Epithelial cell of prostate (primary cell): Measurements from ENCODE around the gene C9orf43.
"Not testable (repeated sequence)": the region's sequence is repeated elsewhere in the genome, so short reads cannot be mapped to it uniquely, and the experiment has no call there.

Source experiments
- DNase-seq: peaks from one replicate; pipeline ENCODE4 v3.0.0-alpha.2; 2011; ENCODE audit warnings: low read depth, low spot score
- H3K27ac ChIP-seq: fragments of 450-650 bp; 2 replicates; pipeline ENCODE4 v1.5.1; 2017; ENCODE audit warnings: mild to moderate bottlenecking

The C9orf43 gene

DNA sequence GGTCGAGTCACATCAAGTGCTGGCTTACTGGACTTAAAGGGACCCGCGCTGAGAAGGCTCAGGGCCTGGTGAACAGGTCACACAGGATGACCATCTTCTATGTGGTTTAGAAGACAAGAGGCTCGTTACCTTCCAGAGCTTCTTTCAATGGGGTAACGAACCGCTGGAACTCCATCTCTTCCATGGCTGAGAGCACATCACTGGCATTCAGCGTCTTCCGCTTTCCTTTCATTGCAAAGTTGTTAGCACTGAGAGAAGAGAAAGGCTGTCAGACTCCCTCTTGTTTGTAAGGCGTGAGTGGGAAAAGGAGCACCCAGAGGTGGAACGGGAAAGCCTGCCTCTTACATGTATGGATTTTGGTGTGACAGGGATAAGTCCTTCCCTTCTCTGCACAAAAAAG lies 1.1 kb upstream of the C9orf43 start:
- H3K27ac ChIP-seq: peak overlapping the region; percentile 94
- no peak for DNase-seq

DNA sequence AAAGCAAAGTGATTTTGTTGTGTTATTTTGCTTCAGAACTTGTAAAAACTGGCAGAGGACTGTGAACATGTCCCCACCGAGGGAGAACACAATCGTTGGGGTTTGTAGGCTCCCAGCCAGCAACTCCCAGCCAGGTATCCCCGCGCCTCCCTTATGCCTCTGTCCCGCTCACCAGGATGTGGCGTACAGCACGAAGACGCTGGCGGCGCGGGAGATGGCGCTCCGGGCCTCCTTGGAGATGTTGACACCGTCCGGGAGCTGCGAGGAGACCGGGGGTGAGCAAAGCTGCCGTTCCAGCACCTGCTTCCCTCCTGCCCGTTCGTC lies 702 bp upstream of the C9orf43 start:
- DNase-seq: no peak
- H3K27ac ChIP-seq: peak overlapping the region; percentile 94

DNA sequence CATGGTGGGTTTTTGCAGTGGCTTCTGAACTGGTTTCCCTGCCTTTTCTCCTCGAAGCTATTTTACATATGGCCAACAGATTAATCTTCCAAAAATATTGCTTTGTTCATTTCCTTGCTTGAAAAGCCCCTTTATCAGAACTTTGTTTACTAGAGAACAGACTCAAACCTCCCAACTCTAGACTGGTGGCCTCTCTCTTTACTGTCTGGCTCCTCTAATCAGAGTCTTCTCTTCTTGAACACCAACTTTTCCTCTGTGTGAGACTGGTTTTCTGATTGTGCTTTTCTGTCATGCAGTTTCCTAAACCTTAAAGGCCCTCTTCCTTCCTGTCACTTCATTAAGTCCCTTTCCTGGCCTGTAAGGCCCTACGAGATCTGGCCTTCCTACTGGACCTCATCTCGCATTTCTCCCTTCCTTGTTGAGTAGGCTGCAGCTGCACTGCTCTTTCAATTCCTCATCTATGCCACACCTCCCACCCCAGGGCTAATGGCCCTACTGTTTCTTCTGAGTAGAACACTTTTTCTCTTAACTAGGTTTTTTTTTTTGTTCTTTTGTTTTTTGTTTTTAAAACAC lies 5.7 kb downstream of the C9orf43 start:
- H3K27ac ChIP-seq: no peak overlapping the region
- DNase-seq: no peak

DNA sequence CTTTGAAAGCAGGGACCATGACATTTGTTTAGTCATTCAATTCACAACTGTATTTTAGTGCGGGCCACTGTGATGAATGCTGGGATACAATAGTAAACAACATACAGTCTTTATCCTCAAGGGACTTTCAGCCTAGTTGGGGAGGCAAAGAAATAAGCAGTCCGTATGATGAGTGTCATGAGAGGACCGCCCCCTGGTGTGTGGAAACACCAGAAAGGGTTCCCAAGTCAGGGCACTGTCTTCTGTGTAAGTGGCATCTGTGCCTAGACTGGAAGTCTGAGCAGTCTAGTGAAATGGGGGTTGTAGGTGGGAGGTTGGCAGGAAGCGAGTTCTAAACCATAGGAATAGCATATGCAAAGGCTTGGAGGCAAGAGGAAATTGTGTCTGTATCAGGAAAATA lies 6.8 kb downstream of the C9orf43 start:
- H3K27ac ChIP-seq: no peak overlapping the region
- no peak for DNase-seq

DNA sequence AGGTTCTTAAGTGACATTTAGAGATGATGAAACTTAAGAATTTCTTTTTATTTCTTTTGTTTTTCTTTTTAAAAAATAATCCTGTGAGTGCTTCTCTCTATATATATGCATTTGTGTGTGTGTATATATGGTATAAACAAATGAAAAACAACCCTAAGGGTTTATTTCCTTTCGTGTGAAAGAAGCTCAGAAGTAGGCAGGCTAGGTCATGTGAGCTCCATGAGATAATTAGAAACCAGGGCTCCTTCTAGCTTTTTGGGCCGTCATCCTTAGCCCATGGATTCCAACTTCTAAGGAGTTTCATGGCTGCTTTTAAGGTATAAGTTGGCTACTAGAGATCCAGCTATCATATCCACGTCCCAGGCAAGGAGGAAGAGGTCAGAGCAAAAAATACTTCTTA lies 11.2 kb downstream of the C9orf43 start:
- DNase-seq: no peak
- no peak overlapping the region for H3K27ac ChIP-seq

DNA sequence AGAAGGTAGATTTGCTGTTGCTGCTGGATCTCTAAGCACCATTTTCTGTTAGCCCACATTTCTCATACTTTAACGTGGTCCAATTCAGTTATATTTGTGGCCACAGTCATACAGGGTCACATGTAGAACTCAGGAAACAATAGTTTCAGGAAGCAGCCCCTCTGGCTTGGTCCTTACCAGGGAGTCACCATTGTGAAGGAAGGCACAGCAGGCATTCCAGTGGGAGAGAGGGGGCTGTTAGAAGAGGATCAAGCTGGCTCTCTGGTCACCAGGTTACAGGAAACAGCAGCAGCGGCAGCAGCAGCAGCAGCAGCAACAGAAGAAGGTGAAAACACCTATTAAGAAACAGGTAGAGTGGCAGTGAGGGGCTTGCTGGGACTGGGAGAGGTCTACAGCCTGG lies 14.5 kb downstream of the C9orf43 start:
- H3K27ac ChIP-seq: no peak overlapping the region
- no peak for DNase-seq

DNA sequence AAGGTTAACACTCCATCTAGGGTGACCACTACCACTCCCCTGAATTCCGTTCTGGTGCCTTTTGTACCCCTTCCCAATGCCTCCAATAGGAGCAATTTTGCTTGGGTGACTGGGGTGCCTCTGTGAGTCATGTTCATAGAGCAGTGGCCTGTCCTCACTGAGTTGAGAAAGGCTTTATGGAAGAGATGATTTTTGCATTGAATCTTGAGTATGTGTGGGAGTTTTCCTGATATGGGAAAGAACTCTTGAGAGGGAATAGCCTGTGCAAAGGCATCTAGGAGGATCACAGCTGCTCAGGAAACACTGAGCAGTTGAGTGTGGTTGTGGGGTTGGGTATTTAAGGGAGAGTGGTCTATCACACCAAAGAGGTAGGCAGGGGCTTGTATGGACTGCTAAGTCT lies 16.2 kb downstream of the C9orf43 start:
- H3K27ac ChIP-seq: no peak overlapping the region
- no peak for DNase-seq

DNA sequence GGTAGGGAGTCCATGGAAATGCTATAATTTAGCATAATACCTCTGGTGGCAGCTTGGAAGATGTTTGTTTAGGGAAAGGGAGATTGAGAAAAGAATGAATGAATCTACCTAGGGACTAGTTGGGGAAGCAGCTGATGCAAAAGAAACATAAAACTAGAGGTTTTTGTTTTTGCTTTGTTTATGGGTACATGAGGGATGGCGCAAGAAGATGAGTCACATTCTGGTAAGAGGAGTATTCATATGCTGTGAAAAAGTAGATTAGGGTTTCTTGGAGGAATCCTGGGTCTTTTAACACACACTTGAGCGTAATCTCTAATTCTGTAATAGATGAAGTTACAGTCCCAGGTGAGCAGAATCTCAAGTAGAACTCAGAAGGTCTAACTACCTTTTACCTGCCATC lies 17.1 kb downstream of the C9orf43 start:
- no peak for DNase-seq
- H3K27ac ChIP-seq: no peak overlapping the region

DNA sequence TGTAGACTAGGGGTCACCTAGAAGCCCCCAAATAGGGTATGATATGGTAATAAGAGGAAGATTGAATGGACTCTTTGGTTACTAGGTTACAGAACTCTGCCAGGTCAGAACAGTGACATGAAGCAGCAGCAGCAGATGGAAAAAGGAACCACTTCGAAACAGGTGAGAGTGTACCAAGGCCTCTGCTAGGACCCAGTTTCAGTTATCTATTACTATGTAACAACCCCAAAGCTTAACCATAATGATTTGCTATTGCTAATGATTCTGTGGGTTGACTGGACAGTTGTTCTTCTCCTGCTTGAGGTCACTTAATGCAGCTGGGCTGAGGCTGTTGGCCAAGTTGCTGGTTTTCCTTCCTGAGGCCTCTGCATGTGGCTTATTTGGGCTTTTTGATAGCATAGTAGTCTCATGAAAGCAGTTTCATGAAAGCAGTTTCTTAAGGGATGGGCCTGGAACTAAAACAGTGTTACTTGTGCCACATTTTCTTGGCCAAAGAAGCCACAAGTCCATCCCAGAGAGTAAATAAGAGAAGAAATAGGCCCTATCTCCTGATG lies 17.6 kb downstream of the C9orf43 start:
- H3K27ac ChIP-seq: no peak overlapping the region
- no peak for DNase-seq

DNA sequence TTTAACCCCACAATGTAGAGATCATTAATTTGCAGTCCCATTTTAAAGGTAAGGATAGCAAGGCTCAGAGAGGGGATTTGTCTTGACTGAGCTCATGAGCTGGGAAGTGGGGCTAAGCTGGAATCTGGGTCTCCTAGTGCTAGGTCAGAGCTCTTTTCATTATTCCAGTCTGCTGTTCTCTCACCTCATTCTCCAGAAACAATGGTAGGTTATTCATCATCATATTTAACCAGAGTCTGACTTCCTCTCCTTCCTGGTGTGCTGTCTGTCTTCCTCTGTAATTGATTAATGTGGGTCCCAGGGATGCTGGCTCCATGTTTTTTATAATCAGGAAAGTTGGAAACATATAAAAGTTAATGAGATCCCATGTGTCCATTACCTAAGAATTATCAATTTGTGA lies 20.6 kb downstream of the C9orf43 start:
- no peak for DNase-seq
- no peak overlapping the region for H3K27ac ChIP-seq

DNA sequence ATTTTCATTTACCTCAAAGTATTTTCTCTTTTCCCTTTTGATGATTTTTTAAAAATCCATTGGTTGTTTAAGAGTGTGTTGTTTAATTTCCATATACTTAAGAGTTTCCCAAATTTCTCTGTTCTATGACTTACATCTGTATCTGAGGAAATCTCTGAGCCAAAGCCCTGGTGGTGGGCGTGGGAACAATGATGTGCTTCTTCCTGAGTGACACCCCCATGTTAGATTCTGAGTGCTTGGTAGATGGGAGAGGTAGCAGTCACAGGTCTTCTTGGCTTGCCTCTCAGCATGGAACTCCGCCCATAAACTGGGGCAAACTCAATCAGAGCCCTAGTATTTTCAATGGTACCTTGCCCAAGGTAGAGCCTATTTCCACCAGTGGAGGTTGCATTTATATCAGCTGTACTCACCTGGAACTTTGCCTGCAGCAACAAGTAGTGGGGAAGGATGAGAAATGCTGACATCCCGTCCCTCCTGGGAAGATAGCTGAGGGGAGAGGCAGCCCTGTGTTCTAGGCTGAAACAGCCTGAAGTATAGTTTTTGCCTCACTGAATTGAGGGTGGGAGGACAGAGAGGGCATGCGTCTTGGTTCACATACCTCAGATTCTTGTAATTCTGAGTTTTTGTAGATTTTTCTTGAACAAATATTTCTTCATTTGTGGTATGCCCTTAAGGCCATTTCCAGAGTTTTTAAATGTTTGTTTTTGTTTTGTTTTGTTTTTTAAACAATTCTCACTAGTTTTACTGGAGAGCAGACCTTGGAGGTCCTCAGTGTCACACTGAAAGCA lies 26.4 kb downstream of the C9orf43 start:
- no peak for DNase-seq
- no peak overlapping the region for H3K27ac ChIP-seq

DNA sequence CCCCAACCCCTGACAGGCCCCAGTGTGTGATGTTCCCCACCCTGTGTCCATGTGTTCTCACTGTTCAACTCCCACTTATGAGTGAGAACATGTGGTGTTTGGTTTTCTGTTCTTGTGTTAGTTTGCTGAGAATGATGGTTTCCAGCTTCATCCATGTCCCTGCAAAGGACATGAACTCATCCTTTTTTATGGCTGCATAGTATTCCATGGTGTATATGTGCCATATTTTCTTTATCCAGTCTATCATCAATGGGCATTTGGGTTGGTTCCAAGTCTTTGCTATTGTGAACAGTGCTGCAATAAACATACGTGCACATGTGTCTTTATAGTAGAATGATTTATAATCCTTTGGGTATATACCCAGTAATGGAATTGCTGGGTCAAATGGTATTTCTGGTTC lies 27.2 kb downstream of the C9orf43 start:
- H3K27ac ChIP-seq, DNase-seq: not testable (repeated sequence)

DNA sequence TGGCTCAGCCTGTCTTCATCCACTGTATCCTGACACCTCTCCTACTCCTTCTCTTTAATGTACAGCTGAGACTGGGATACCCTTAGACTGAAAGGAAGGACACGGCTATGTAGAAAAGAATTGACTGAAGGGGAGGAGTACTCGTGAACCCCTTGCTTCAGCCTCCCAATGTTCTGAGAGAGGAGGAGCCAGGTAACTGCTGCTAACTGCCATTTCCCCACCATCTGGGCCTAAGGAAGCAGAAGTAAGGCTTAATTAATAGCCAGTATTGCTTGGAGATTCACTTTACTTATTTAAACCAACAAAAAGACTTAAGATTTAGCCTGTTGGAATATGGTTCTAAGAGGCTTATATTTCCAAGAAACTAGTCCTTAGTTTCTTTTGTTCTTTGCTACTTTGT lies 34.2 kb downstream of the C9orf43 start:
- DNase-seq: no peak
- no peak overlapping the region for H3K27ac ChIP-seq

DNA sequence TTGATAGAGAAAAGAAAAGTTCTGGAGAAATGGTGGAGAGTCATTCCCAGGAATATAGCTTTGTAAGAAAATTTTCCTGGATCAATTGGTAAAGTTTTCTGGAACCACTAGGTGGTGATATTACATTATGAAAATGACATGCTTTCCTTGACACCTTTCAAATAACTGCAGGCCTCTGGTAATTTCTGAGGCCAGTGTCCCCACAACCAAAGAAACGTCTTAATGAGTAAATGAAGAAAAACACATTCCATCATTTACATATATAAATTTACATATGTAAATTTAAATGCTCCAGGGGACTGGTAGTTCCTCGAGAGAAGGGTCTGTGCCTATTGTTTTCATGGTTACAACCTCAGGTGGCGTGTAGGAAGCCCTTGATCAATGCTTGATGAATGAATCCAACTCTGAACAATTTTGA lies 35.8 kb downstream of the C9orf43 start:
- DNase-seq: no peak
- no peak overlapping the region for H3K27ac ChIP-seq

DNA sequence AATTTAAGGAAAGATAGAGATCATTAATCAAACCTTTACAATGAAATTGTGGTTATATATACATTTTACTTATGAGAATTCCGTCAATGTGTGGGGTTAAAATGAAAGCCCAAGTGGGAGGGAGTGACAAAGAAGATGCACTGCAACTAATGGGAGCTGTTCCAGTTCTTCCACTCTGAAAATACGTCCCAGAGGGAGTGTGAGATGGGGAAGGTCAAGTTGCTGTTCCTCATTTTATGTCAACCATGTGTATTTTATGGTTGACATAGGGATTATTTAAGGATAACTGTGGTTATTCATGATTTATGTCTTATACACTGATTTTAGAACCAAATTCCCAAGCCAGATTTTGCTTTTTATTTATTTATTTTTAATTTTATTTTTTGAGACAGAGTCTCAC lies 38.8 kb downstream of the C9orf43 start:
- H3K27ac ChIP-seq: no peak overlapping the region
- DNase-seq: no peak

DNA sequence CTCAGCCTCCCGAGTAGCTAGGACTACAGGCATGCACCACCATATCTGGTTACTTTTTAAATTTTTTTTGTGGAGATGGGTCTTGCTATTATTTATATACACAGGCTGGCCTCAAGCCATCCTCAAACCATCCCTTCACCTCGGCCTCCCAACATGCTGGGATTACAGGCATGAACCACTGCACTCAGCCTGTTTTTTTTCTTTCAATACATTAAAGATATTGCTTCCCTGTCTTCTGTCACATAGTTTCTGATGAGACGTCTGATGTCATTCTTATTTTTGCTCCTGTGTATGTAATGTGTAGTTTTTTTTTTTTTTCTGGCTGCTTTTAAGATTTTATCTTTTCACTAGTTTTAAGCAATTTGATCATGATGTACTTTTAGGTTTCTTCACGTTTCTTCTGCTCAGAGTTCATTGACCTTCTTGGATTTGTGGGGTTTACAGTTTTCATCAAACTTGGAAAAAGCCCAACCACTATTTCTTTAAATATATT lies 41.6 kb downstream of the C9orf43 start:
- no peak for DNase-seq
- no peak overlapping the region for H3K27ac ChIP-seq

DNA sequence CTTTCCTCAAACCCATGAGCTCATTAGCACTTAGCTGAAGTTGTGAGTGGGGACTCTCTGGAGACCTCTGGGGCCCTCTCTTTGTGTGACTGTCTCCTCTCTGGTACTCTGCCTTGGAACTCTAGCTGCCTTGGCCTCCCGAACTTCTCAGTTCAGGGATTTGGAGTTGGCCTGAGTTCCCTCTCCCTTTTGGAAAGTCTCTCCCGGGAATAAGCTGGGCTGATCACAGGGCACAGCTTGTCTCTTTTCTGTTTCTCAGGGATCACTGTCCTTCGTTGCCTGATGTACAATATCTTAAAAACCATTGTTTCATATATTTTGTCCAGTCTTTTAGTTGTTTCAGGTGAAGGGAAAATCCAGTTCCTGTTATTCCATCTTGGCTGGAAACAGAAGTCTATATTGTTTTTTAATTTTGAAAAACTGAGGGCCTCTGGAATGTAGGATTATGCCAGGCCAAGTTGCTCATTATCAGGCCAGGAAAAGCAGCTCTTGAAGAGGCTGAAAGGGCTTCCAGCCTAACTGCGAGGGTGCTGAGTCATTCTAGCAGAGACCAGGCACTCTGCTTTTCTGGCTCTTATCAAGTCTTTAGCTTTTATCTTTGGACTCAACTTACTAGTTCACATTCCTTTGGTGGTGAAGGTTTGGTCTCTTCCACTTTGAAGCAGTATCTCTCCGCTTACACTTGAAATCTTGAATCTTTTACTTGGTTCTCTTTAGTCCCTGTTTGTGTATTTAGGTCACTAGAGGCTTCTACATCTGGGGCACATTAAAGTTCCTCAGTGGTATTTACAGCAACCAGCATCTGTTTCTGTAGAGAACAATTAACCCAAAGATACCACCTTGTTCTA lies 44.6 kb downstream of the C9orf43 start:
- no peak overlapping the region for H3K27ac ChIP-seq
- DNase-seq: no peak

DNA sequence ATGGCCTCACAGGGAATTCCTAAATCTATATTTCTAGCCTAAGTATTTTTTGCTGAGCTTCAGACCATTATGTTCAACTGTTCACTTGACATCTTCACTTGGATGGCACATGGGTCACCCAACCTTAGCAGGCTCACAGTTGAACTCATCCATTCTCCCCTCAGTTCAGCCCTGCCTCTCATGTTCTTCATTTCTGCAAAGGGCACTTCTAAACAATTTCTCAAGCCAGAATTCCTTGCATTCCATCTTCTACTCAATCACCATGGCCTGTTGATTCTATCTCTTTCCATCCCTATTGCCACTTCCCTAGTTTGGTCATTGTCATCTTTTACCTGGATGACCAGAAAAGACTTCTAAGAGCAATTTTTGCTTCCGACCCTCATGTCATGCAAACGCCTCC lies 45.7 kb downstream of the C9orf43 start:
- no peak overlapping the region for H3K27ac ChIP-seq
- DNase-seq: no peak

DNA sequence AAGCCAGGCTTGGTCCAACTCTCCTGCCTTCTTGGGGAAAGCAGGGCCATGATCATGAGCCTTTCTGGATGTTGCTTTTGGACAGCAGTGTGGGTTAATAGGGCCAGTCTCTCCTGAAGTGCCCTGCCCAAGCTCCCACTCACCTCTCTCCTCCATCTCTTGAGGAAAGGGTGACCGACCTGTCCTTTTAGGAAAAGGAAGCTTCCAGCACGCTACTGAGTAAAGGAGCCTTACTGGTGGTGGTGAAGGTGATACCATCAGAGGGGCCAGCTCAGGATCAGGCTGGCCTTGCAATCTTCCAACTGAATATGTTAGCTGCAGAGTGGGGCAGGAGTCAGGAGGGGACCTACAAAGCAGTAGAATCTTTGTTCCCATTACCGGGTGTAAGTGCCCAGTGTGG lies 50.7 kb downstream of the C9orf43 start:
- DNase-seq: no peak
- H3K27ac ChIP-seq: no peak overlapping the region

DNA sequence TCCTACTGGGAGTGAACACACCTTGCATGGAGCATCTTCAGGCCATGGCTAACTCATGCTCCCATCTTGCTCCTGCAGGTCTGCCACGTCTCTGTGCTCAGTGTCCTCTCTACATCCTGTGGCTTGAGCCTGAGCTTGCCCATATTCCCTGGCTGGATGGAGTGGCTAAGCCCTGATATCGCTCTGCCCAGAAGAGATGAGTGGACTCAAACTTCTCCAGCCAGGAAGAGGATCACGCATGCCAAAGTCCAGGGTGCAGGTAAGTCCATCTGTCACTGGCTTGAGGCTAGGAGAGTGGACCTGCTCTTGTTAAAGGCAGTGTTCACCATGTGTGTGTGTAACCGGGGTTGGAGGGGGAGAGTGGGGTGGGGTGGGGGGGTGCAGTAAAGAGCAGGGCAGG lies 51.4 kb downstream of the C9orf43 start:
- no peak overlapping the region for H3K27ac ChIP-seq
- DNase-seq: no peak

DNA sequence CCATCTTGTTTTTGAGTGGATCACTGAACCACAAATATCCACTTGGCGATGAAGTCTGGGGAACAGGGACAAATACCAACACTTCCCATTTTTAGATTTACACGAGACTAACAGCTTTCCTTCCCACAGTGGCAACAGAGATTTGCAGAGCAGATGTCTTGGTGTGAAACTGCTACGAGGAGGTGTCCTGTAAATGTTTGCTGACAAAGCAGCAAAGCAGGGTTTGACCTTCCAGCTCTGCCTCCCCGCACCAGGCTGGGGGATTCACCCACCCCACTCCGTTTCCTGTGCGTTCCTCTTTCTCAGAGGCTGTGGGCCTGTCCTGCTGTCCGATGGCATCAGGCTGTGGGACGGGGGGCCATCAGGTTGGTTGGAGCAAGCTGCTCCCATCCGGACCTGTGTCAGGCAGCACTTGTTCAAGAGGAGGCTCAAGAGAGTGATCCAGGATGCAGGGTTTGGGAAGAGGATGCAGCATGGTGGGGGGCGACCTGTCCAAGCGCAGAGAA lies 52.3 kb downstream of the C9orf43 start:
- DNase-seq: no peak
- no peak overlapping the region for H3K27ac ChIP-seq
